Gastroesophageal sphincter (tissue), 3 donors: Measurements from ENCODE around the gene HIGD1A.

Experiments
- CTCF ChIP-seq, 4 experiments: fragments of 200-600 bp in 2 of 4; fragments of 450-650 bp in 2 of 4; sonication (generic) in 1 of 4; IDR thresholded peaks; one replicate each; pipeline ENCODE4 v1.5.1; 2017 to 2019; ENCODE audit warnings: antibody characterized with exemption in 4 of 4, mild to moderate bottlenecking in 2 of 4, moderate library complexity in 2 of 4
- EP300 ChIP-seq: sonication (generic); formaldehyde crosslinking; IDR thresholded peaks from one replicate; pipeline ENCODE4 v1.6.1; 2017; ENCODE audit warnings: antibody characterized with exemption, mild to moderate bottlenecking

- no peak for TF ChIP-seq CTCF (IDR thresholded peaks at IDR 0.05)
- TF ChIP-seq EP300, result no peak
Measured at GRCh38 chr3:42807929-42808328, 3.6 kb upstream of the HIGD1A start.
